Upper lobe of right lung (tissue), 1 donor: ENCODE measurements around the gene PLAAT2. TPM values are rescaled to one million over a fixed set of nuclear protein-coding genes. Genes with fewer than 3 reads are reported as not detected.

Source experiments
- ATAC-seq: fragments of 200-7000 bp; cut with Tn5 transposase; one replicate; pipeline ENCODE4 v1.9.1; 2020; ENCODE audit warnings: mild to moderate bottlenecking, moderate library complexity
- DNase-seq: peaks from one replicate; pipeline ENCODE4 v3.0.0-alpha.2; 2020
- H3K27ac ChIP-seq: fragments of 200-600 bp; one replicate; pipeline ENCODE4 v1.8.0; 2022
- H3K27me3 ChIP-seq: fragments of 200-600 bp; one replicate; pipeline ENCODE4 v1.8.0; 2022; ENCODE audit warnings: mild to moderate bottlenecking
- H3K36me3 ChIP-seq: fragments of 200-600 bp; one replicate; pipeline ENCODE4 v1.8.0; 2022
- H3K4me1 ChIP-seq: fragments of 200-600 bp; one replicate; pipeline ENCODE4 v1.8.0; 2022
- H3K4me3 ChIP-seq: fragments of 200-600 bp; one replicate; pipeline ENCODE4 v1.8.0; 2022; ENCODE audit warnings: mild to moderate bottlenecking
- H3K9me3 ChIP-seq: fragments of 200-600 bp; one replicate; pipeline ENCODE4 v1.8.0; 2022
- CTCF ChIP-seq: fragments of 200-600 bp; IDR thresholded peaks from one replicate; pipeline ENCODE4 v1.8.0; 2022; ENCODE audit warnings: antibody characterized with exemption
- intact Hi-C: fragments of 100-400 bp; cut with DNase I; formaldehyde crosslinking; loops from one replicate; pipeline ENCODE4 v1.11.0; 2022
- total RNA-seq: library from RNA; stranded (reverse); fragmentation: NEBNext Ultra II Directional; extraction: Animal tissue kit (Norgen Biotek cat#: 25700); gene quantifications from one replicate; pipeline ENCODE4 v1.2.1, GENCODE V29; 2021
- donor health status: DM: no; HTN: yes; CAD: no; lungs with severe emphysema.

The PLAAT2 gene
- total RNA-seq, 1 donor from 2014 or later: 4.2 TPM

DNA sequence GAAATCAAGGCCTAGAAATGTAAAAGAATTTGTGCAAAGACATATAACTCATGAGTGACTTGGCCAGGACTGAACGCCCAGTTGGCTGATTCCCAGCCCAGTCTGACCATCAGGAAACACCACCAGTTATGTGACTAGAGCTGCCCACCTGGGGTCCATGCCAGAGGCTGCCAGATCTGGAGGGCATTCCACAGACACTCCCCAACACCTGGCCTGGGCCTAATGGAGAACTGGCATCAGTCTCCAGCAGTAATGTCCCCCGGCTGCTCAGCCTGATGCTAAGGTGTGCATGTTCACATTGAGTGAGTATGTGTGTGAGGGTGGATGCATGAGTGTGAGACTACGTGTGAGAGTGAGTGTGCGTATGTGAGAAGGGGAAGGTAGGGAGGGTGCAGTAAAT lies 35.4 kb upstream of the PLAAT2 start:
- no peak for DNase-seq
- no peak overlapping the region for H3K27ac ChIP-seq

DNA sequence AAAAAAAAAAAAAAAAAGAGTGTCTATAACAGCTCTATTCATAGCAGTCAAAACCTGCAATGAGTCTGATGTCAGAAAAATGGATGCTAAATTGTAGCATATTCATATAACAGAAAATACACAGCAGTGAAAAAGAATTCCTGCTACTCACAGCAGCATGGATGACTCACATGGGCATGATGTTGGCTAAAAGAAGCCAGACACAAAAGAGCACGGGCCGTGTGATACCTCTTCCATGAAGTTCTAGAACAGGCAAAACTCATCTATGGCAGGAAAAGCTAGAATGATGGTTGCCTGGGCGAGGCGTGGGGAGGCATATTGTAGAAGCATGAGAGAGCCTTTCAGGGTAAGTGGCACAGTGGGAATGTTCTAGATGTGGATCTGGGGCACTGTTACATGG lies 32.1 kb upstream of the PLAAT2 start:
- Histone ChIP-seq H3K27ac (no peak overlapping the region), H3K36me3 (peaks cover 46% of the 10 kb centered on the region), H3K27me3 (no peaks in the 10 kb centered on the region), H3K4me1 (no peaks in the 10 kb centered on the region), H3K4me3 (no peak overlapping the region), H3K9me3 (no peaks in the 10 kb centered on the region)
- no peak for ATAC-seq
- DNase-seq: no peak
- TF ChIP-seq CTCF: no peak
- intact Hi-C loops: no loop called here

More for the DNA sequence above, 35.4 kb upstream of the PLAAT2 start:
- no peak overlapping the region for H3K4me3 ChIP-seq
- intact Hi-C loops: no loop called here
- H3K9me3 ChIP-seq: no peaks in the 10 kb centered on the region
- ATAC-seq: peak; percentile 20
- peaks cover 4% of the 10 kb centered on the region for H3K4me1 ChIP-seq
- no peak for TF ChIP-seq CTCF
- H3K36me3 ChIP-seq: peaks cover 29% of the 10 kb centered on the region
- H3K27me3 ChIP-seq: no peaks in the 10 kb centered on the region

- ATAC-seq (peak; percentile 52), DNase-seq (no peak)
- no peaks in the 10 kb centered on the region for H3K4me1 ChIP-seq
- no peak overlapping the region for H3K27ac ChIP-seq
- no peaks in the 10 kb centered on the region for H3K27me3 ChIP-seq
- TF ChIP-seq CTCF: peak; percentile 44
- H3K36me3 ChIP-seq: peaks cover 70% of the 10 kb centered on the region
- H3K9me3 ChIP-seq: no peaks in the 10 kb centered on the region
- intact Hi-C loops: no loop called here
- H3K4me3 ChIP-seq: no peak overlapping the region
These were observed 29.8 kb upstream of the PLAAT2 start for GRCh38 chr11:63592975-63593395.

DNA sequence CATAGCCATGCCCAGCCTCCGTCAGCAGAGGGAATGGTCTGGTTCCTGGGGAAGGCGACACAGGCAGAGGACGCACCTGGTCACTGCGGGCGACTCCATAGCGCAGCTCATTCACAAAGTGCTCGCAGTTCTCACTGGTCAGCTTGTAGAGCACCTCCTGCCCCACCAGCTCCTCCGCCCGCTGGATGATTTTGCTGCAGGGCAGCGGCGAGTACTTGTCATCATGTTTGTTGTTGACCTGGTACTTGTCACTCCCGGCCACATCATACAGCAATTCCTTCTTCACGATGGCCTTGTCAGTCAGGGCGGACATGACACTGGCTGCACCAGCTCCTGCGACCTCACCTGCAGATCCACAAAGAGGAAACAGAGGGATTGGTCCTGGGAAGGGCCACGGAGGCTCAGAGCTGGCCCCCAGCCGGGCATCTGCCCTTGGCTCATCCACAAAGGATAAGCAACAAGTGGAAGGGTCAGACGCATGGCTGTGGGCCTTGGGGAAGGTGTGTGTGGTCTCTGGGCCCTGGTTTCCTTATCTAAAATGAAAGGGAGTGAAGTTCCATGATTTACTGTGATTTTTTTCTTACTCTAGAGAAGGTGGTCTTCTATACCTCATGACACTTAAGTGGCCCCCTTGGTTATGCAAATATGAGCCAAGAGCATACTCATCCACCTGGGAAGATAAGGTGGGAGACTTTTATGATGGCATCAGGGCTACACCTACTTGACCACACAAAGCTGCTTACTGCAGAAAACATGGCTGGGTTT lies 27.0 kb upstream of the PLAAT2 start:
- H3K4me3 ChIP-seq: no peak overlapping the region
- intact Hi-C loops: no loop called here
- H3K4me1 ChIP-seq: no peaks in the 10 kb centered on the region
- TF ChIP-seq CTCF: no peak
- H3K36me3 ChIP-seq: peaks cover 57% of the 10 kb centered on the region
- no peaks in the 10 kb centered on the region for H3K27me3 ChIP-seq
- no peaks in the 10 kb centered on the region for H3K9me3 ChIP-seq
- DNase-seq (no peak), ATAC-seq (no peak)
- no peak overlapping the region for H3K27ac ChIP-seq

- DNase-seq (no peak), ATAC-seq (no peak)
- no peaks in the 10 kb centered on the region for H3K4me1 ChIP-seq
- H3K4me3 ChIP-seq: no peak overlapping the region
- H3K27ac ChIP-seq: no peak overlapping the region
- H3K36me3 ChIP-seq: peaks cover 60% of the 10 kb centered on the region
- TF ChIP-seq CTCF: no peak
- no peaks in the 10 kb centered on the region for H3K9me3 ChIP-seq
- intact Hi-C loops: no loop called here
- no peaks in the 10 kb centered on the region for H3K27me3 ChIP-seq
These were observed 25.8 kb upstream of the PLAAT2 start for GRCh38 chr11:63589000-63589399.
